PC-9 (cell line): Measurements from ENCODE around the gene ADNP.

Experiments used
- EZH2 ChIP-seq: fragments of 200-600 bp; sonication (generic); IDR thresholded peaks from 2 replicates; pipeline ENCODE4 v1.8.0; 2017; ENCODE audit warnings: antibody characterized with exemption, low read depth
- TF ChIP-seq, protein P1 (sequence below): fragments of 200-600 bp; sonication (generic); conservative IDR thresholded peaks from 2 replicates; pipeline ENCODE4 v1.6.1; 2017; ENCODE audit warnings: mixed run types, antibody characterized with exemption, mild to moderate bottlenecking, moderate library complexity

DNA sequence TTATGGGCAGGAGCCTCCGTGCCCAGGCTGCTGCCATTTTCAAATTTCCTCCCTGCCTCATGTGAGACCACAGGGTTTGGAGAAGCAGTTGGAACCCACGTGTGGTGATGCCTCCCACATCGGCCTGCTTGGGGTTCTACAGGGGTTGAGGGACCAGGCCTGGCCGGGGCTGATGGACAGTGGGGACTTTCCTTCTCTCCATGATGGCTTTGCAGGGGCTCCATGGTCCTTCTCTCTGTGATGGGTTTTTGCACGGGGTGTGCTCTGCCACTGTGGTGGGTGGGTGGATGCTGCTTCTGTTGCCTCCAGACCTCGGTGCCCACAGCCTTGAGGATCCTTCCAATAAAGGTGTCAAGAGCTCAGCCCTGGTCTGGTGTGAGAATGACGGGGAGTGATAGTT lies 54.4 kb downstream of the ADNP start:
- TF ChIP-seq, protein P1, sequence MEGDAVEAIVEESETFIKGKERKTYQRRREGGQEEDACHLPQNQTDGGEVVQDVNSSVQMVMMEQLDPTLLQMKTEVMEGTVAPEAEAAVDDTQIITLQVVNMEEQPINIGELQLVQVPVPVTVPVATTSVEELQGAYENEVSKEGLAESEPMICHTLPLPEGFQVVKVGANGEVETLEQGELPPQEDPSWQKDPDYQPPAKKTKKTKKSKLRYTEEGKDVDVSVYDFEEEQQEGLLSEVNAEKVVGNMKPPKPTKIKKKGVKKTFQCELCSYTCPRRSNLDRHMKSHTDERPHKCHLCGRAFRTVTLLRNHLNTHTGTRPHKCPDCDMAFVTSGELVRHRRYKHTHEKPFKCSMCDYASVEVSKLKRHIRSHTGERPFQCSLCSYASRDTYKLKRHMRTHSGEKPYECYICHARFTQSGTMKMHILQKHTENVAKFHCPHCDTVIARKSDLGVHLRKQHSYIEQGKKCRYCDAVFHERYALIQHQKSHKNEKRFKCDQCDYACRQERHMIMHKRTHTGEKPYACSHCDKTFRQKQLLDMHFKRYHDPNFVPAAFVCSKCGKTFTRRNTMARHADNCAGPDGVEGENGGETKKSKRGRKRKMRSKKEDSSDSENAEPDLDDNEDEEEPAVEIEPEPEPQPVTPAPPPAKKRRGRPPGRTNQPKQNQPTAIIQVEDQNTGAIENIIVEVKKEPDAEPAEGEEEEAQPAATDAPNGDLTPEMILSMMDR: no peak
- TF ChIP-seq EZH2: no peak
